Fibroblast of the aortic adventitia (primary cell): ENCODE measurements around the gene HOXC5. TPM values are rescaled to one million over a fixed set of nuclear protein-coding genes. Genes with fewer than 3 reads are reported as not detected.

Experiments
- DNase-seq: peaks from one replicate; pipeline ENCODE4 v3.0.0-alpha.2; 2010; ENCODE audit warnings: low read depth
- H3K4me3 ChIP-seq: 2 replicates; pipeline ENCODE4 v1.5.1; 2011; ENCODE audit warnings: low read depth, mild to moderate bottlenecking, control low read depth, low read length, moderate library complexity
- CTCF ChIP-seq: IDR thresholded peaks from 2 replicates; pipeline ENCODE4 v1.5.1; 2011; ENCODE audit warnings: mild to moderate bottlenecking, low read length, control low read depth, inconsistent platforms; ENCODE audit not compliant: insufficient read depth
- total RNA-seq: library from RNA; depleted of rRNA; stranded (reverse); fragments of >200 nt; gene quantifications from 2 replicates; pipeline ENCODE4 v1.2.3, GENCODE V29; 2012; ENCODE audit warnings: low replicate concordance

HOXC5 gene
- total RNA-seq, 1 donor = 0.18 TPM

DNA sequence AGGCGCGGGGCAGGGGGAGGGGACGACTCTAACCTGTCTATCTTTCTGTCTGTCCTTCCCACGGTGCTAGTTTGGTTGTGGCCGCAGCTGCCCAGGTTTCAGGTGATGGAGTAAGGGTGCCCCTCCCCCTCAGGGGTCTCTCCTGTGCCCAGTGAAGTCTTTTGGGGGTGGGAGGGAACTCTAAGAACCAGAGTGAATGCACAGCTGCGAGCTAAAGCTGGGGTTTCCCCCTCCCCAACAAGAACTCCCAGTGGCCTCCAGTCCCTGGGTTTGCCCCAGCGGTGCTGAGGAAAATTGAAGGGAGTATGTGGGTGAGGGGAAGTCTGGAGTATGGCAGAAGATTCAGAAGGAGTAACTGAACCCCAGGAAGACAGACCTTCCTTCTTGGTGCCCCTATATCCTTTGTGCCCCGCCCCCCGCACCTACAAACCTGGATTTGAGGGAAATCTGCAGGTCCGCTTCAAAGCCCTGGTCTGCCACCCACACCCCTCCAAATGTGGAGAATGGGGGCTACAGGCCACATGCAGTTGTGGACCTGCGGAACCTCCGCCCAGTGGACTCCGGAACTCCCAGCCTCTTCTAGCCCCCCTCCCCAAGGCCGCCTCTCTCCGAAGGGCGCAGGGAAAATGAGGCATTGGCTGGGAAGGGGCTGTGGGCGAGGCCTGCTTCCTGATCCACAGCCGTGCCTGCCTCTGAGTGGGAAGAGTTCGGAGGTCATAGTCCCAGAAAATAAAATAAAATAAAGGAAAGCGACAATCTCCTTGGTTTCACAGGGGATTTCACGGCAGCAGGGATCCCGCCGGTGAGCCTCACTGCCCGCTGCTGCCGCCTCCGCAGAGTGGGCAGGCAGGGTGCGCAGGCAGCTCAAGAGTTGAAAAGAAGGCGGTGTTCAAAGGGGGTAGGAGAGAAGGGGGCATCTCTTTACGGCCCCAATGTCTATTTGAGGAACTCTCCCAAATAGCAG, 36.3 kb upstream of the HOXC5 start:
- TF ChIP-seq CTCF = no peak
- DNase-seq = no peak
- no peak overlapping the region for H3K4me3 ChIP-seq

DNA sequence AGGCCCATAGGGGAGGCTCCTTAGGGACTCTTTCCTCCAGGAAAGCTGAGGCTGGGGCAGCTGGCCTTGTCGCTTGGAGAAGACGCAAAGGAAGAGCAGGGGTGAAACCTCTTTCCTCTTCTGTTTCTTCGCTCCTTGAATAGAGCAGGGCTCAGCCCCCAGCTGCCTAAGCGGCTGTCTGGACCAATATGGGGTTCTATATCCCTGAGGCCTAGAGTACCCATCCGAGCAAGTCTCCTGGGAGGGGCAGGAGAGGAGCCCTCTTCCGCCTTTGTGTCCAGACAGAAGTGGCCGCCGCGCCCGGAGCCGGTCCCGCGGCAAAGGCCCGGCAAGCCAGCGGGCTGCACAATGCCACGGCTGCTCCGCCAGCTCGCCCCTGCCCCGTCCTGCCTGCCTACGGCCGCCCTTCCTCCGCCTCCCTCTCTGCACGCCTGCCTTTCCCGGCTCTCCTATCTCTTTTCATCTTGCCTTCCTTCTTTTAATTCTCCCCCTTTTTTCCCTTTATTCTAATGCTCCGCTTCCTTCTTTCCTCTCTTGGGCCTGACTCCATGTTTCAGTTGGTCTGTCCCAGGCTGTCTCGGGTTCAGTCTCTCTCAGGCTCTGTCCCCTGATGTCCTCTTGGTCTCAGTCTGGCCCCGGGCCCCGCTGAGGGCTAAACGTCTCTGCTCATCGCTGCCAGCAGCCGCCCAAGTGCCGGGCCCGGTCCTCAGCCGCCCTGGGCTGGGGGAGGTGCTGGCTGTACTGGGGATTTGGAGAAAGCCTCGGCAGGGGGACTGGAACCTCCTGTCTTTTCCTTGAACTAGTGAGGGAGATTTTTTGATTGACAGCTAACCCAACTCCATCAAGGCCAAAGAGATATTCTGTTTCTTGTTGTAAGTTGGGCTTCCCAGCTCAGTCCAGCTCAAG, 35.4 kb upstream of the HOXC5 start:
- no peak for TF ChIP-seq CTCF

GRCh38 chr12:53998110-53998899, 34.5 kb upstream of the HOXC5 start:
- no peak overlapping the region for H3K4me3 ChIP-seq
- DNase-seq = no peak
- TF ChIP-seq CTCF = no peak

More for the DNA sequence above, 35.4 kb upstream of the HOXC5 start:
- DNase-seq = no peak
- H3K4me3 ChIP-seq = no peak overlapping the region

DNA sequence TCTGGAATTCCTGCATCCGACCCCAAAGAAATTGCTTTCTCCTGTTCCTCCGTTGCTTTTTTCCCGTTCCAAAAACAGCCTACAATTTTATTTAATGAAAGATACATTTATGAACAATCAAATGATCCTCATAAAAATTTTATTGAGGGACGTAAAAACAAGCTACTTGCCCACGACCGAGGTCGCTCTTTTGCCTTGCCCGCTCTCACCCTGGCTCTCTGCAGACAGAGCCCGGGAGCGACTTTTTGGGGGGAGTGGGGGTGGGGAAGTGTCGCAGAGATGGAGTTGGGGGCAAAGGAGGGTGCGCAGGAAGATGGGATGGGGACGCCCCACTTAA, 34.0 kb upstream of the HOXC5 start:
- DNase-seq = no peak
- no peak overlapping the region for H3K4me3 ChIP-seq
- TF ChIP-seq CTCF = no peak

DNA sequence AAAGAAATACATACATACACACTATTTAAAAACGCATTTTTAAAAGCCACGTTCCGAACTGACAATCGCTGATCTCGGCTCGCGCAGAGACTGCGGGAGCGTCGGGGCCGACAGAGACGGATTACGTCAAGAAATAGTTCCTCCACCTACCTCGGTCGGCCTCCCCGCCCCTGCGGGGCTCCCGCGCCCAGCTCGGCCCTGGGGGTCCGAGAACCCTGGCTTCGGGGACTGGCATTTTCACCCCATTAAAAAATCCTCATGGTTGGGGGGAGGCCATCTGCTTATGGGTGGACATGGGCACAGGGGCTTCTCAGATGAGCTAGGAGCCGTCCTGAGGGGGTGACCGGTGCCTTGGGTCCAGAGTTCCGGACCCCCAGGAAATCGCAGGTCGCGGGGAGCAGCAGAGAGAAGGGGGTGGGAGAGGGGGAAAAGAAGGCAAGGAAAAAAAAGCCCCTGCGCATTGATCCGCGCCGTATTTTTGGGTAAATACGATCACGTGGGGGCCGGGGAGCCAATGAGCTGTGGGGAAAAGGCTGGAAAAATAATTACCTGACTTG, 33.2 kb upstream of the HOXC5 start:
- DNase-seq = peak; percentile 77
- TF ChIP-seq CTCF = no peak
- peak overlapping the region; percentile 62 for H3K4me3 ChIP-seq
